ENCODE results near the gene GAREM1.

DNA sequence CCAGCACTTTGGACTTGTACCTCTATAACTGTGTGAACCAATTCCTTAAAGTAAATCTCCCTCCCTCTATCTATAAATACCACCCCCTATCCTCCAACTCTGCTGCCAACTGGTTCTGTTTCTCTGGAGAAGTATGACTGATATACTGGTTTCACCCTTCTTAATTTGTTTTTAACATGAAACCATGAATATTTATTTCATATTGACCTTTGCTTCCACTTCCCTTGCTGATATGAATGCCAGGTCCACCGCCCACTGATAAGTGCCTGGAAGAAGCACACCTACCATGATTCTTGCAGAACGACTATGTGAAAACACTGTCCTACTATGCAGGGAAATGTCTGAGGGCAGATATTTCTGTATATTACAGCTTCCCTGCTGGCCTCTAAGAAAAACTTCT is 131.6 kb downstream of the GAREM1 start:
- TF ChIP-seq, protein P1, sequence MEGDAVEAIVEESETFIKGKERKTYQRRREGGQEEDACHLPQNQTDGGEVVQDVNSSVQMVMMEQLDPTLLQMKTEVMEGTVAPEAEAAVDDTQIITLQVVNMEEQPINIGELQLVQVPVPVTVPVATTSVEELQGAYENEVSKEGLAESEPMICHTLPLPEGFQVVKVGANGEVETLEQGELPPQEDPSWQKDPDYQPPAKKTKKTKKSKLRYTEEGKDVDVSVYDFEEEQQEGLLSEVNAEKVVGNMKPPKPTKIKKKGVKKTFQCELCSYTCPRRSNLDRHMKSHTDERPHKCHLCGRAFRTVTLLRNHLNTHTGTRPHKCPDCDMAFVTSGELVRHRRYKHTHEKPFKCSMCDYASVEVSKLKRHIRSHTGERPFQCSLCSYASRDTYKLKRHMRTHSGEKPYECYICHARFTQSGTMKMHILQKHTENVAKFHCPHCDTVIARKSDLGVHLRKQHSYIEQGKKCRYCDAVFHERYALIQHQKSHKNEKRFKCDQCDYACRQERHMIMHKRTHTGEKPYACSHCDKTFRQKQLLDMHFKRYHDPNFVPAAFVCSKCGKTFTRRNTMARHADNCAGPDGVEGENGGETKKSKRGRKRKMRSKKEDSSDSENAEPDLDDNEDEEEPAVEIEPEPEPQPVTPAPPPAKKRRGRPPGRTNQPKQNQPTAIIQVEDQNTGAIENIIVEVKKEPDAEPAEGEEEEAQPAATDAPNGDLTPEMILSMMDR (IDR thresholded peaks at IDR 0.05): no peak
- TF ChIP-seq POLR2A (IDR thresholded peaks at IDR 0.05): no peak
- no peak for TF ChIP-seq POLR2AphosphoS5 (IDR thresholded peaks at IDR 0.05)
